Mononuclear cell (primary cell): ENCODE data around the gene NKAPL. TPM values are rescaled to one million over a fixed set of nuclear protein-coding genes. Genes with fewer than 3 reads are reported as not detected.
A peak's percentile ranks its signal among the peaks of the same experiment; 100 is the strongest.
"Not testable (repeated sequence)": the region's sequence is repeated elsewhere in the genome, so short reads cannot be mapped to it uniquely, and the experiment has no call there.

Source experiments
- H3K27me3 ChIP-seq: 2 replicates; pipeline ENCODE4 v1.6.0; 2011; ENCODE audit warnings: low read length, control low read depth; ENCODE audit not compliant: insufficient read depth
- H3K4me1 ChIP-seq: 2 replicates; pipeline ENCODE4 v1.5.1; 2011; ENCODE audit warnings: mild to moderate bottlenecking, low read length, control low read depth; ENCODE audit not compliant: insufficient read depth
- H3K4me3 ChIP-seq: 2 replicates; pipeline ENCODE4 v1.5.1; 2011; ENCODE audit warnings: mild to moderate bottlenecking, low read length, moderate library complexity
- H3K9me3 ChIP-seq: 2 replicates; pipeline ENCODE4 v1.5.1; 2011; ENCODE audit warnings: low read depth, mild to moderate bottlenecking, control low read depth, low read length
- total RNA-seq: library from RNA; depleted of rRNA; stranded (reverse); fragments of >200 nt; gene quantifications from one replicate; pipeline ENCODE4 v1.2.3, GENCODE V29; 2012

NKAPL gene
- total RNA-seq, 1 donor: 0.21 TPM

- H3K4me3 ChIP-seq: peak within 1 kb of the TSS; percentile 65
- H3K9me3 ChIP-seq: no peaks in the 10 kb centered on the region
These were observed 8.0 kb downstream of the NKAPL start, which contains the start of gene ZSCAN26 for GRCh38 chr6:28266962-28267694. TSS of gene ZSCAN26 (plus strand) at chr6:28267143. CDS start at chr6:28271920, 4,777 bp downstream.

GRCh38 chr6:28267695-28268059, 8.6 kb downstream of the NKAPL start:
- H3K4me3 ChIP-seq: peak overlapping the region; percentile 65
- no peaks in the 10 kb centered on the region for H3K27me3 ChIP-seq
- peaks cover 10% of the 10 kb centered on the region for H3K4me1 ChIP-seq

More at GRCh38 chr6:28266962-28267694, 8.0 kb downstream of the NKAPL start, which contains the start of gene ZSCAN26:
- Histone ChIP-seq H3K27me3 (no peaks in the 10 kb centered on the region), H3K4me1 (peaks cover 10% of the 10 kb centered on the region)

GRCh38 chr6:28269492-28269891, 10.4 kb downstream of the NKAPL start:
- H3K4me1 ChIP-seq: peaks cover 13% of the 10 kb centered on the region
- H3K9me3 ChIP-seq: no peaks in the 10 kb centered on the region
- H3K27me3 ChIP-seq: no peaks in the 10 kb centered on the region
- H3K4me3 ChIP-seq: no peak overlapping the region

More at GRCh38 chr6:28267695-28268059, 8.6 kb downstream of the NKAPL start:
- no peaks in the 10 kb centered on the region for H3K9me3 ChIP-seq

- Histone ChIP-seq H3K4me1 (peaks cover 4% of the 10 kb centered on the region), H3K27me3 (no peaks in the 10 kb centered on the region), H3K4me3 (no peak overlapping the region), H3K9me3 (no peaks in the 10 kb centered on the region)
These were observed 15.8 kb downstream of the NKAPL start for GRCh38 chr6:28274888-28275287.

- peaks cover 9% of the 10 kb centered on the region for H3K27me3 ChIP-seq
- no peak overlapping the region for H3K4me3 ChIP-seq
- peaks cover 16% of the 10 kb centered on the region for H3K4me1 ChIP-seq
- H3K9me3 ChIP-seq: no peaks in the 10 kb centered on the region
These were observed 18.6 kb downstream of the NKAPL start for GRCh38 chr6:28277746-28278145.

- Histone ChIP-seq H3K4me3 (no peak overlapping the region), H3K4me1 (peaks cover 12% of the 10 kb centered on the region), H3K27me3 (peaks cover 14% of the 10 kb centered on the region), H3K9me3 (no peaks in the 10 kb centered on the region)
These were observed 21.6 kb downstream of the NKAPL start for GRCh38 chr6:28280595-28281287.

- Histone ChIP-seq H3K4me3 (peak within 1 kb of the TSS; percentile 31), H3K4me1 (peaks cover 12% of the 10 kb centered on the region), H3K9me3 (no peaks in the 10 kb centered on the region), H3K27me3 (peaks cover 14% of the 10 kb centered on the region)
These were observed 22.4 kb downstream of the NKAPL start, which contains the start of gene PGBD1 for GRCh38 chr6:28281288-28282064. TSS of gene PGBD1 (plus strand) at chr6:28281572. CDS start at chr6:28283814, 2,242 bp downstream.

GRCh38 chr6:28282926-28283325, 23.8 kb downstream of the NKAPL start:
- Histone ChIP-seq H3K9me3 (no peaks in the 10 kb centered on the region), H3K27me3 (peaks cover 17% of the 10 kb centered on the region), H3K4me3 (no peak overlapping the region), H3K4me1 (peaks cover 12% of the 10 kb centered on the region)

- Histone ChIP-seq H3K4me3 (no peak overlapping the region), H3K27me3 (peaks cover 3% of the 10 kb centered on the region)
These were observed 32.5 kb downstream of the NKAPL start for GRCh38 chr6:28291573-28291972.

GRCh38 chr6:28295326-28295725, 36.2 kb downstream of the NKAPL start:
- Histone ChIP-seq H3K9me3 (no peaks in the 10 kb centered on the region), H3K27me3 (no peaks in the 10 kb centered on the region), H3K4me1 (no peaks in the 10 kb centered on the region), H3K4me3 (no peak overlapping the region)

More at GRCh38 chr6:28291573-28291972, 32.5 kb downstream of the NKAPL start:
- no peaks in the 10 kb centered on the region for H3K4me1 ChIP-seq
- H3K9me3 ChIP-seq: no peaks in the 10 kb centered on the region

GRCh38 chr6:28296520-28297060, 37.5 kb downstream of the NKAPL start:
- Histone ChIP-seq H3K4me1 (no peaks in the 10 kb centered on the region), H3K9me3 (no peaks in the 10 kb centered on the region), H3K4me3 (no peak overlapping the region), H3K27me3 (no peaks in the 10 kb centered on the region)

GRCh38 chr6:28303570-28303969, 44.5 kb downstream of the NKAPL start:
- no peaks in the 10 kb centered on the region for H3K4me1 ChIP-seq
- no peak overlapping the region for H3K4me3 ChIP-seq
- H3K27me3 ChIP-seq: no peaks in the 10 kb centered on the region
- no peaks in the 10 kb centered on the region for H3K9me3 ChIP-seq

GRCh38 chr6:28306363-28306762, 47.3 kb downstream of the NKAPL start:
- not testable (repeated sequence) for H3K9me3 ChIP-seq, H3K4me3 ChIP-seq, H3K27me3 ChIP-seq, H3K4me1 ChIP-seq
